Islet precursor cell (in vitro differentiated cells): ENCODE measurements around the gene OTUD3.

Experiments
- DNase-seq: peaks from one replicate; pipeline ENCODE4 v3.0.0-alpha.2; 2018

OTUD3 gene

DNA sequence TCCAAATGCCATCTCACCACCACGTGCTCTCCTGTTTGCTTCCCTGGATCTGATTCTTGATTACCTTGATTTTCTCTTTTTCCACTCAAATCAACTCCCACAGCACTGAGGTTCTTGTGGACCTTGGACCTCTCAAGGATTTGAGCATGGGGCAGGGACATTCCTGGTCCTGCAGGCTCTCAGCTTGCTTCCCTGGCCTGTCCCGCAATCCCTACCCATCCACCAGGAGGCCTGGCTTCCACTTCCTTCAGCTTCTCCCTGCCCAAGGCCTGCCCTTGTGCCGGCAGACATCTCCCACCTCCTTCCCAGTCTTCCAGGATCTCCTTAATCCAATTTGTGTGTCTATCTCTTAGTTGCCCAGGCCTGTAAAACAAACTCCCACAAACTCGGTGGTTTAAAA, 75.6 kb downstream of the OTUD3 start:
- no peak for DNase-seq

DNA sequence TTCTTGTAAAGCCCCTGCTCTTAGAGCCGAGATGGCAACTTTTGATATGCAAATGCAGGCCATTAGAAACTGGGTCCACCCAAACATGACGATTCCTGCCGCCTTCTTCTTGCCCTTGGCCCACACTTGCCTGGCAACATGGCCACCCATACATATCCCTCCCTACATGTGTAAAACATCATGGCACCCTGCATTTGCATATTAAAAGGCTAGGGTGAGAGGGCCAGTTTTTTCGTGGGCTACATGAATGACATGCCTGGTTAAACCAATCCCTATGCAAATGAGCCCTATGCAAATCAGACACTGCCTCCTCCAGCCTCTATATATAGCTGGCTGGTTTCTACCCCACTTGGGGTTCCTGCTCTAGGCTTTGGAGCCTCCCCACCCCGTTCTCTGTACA, 78.4 kb downstream of the OTUD3 start:
- no peak for DNase-seq
